Spleen (tissue), 7 donors: Measurements from ENCODE around the gene IL12RB2.

Experiments
- POLR2AphosphoS5 ChIP-seq, 3 donors: sonication (generic); formaldehyde crosslinking; IDR thresholded peaks; one replicate each; pipeline ENCODE4 v1.5.1; 2017; ENCODE audit warnings: antibody characterized with exemption in 3 of 3
- TF ChIP-seq, protein P1 (sequence below), 11 experiments: fragments of 200-600 bp in 7 of 11; fragments of 450-650 bp in 4 of 11; sonication (generic) in 4 of 11; IDR thresholded peaks in 8 of 11; conservative IDR thresholded peaks in 3 of 11; 1 replicate in 7 of 11; 2 replicates in 4 of 11; pipeline versions ENCODE4 v1.4.0 to v1.8.0; 2016 to 2021; ENCODE audit warnings: antibody characterized with exemption in 11 of 11, inconsistent platforms in 4 of 11, mild to moderate bottlenecking in 1 of 11
- donor health status: DM: no; HTN: no; CAD: no; lungs with moderate emphysema.
- donor health status: DM: no; HTN: no; CAD: no.
- donor health status: DM: no; HTN: no; CAD: no.

DNA sequence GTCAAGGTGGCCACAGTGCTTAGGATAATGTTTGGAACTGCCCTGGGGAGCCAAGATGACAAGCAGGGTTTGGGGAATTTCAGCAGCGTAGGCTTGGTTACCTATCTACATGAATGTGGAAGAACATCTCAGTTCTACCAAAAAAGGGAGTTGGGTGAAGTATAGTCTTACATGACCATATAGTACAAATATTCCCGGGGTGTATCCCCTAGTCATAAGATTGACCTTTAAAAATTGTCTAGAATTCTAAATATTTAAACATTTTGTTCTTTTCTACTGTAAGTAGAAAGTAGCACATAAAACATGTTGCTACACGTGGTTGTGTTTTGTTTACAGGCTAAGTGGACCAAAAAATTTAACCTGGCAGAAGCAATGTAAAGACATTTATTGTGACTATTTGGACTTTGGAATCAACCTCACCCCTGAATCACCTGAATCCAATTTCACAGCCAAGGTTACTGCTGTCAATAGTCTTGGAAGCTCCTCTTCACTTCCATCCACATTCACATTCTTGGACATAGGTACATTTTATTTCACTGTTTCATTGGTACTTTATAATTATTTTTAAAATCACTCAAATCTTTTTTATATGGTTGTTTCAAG lies 20.3 kb downstream of the IL12RB2 start:
- TF ChIP-seq, protein P1, sequence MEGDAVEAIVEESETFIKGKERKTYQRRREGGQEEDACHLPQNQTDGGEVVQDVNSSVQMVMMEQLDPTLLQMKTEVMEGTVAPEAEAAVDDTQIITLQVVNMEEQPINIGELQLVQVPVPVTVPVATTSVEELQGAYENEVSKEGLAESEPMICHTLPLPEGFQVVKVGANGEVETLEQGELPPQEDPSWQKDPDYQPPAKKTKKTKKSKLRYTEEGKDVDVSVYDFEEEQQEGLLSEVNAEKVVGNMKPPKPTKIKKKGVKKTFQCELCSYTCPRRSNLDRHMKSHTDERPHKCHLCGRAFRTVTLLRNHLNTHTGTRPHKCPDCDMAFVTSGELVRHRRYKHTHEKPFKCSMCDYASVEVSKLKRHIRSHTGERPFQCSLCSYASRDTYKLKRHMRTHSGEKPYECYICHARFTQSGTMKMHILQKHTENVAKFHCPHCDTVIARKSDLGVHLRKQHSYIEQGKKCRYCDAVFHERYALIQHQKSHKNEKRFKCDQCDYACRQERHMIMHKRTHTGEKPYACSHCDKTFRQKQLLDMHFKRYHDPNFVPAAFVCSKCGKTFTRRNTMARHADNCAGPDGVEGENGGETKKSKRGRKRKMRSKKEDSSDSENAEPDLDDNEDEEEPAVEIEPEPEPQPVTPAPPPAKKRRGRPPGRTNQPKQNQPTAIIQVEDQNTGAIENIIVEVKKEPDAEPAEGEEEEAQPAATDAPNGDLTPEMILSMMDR (IDR thresholded peaks at IDR 0.05 in 8 of 11, conservative IDR thresholded peaks at IDR 0.05 in 3 of 11): no peak
- TF ChIP-seq POLR2AphosphoS5 (IDR thresholded peaks at IDR 0.05): no peak
